ENCODE data around the gene SVIL. TPM values are rescaled to one million over a fixed set of nuclear protein-coding genes. Genes with fewer than 3 reads are reported as not detected.
"Not testable (repeated sequence)": the region's sequence is repeated elsewhere in the genome, so short reads cannot be mapped to it uniquely, and the experiment has no call there.

The SVIL gene
- total RNA-seq, 1 experiment from 2014 or later: 5.7 TPM

- DNase-seq (ENCODE audit: low spot score): not testable (repeated sequence)
These were observed 146.3 kb downstream of the SVIL start for GRCh38 chr10:29488471-29488870.

GRCh38 chr10:29487884-29488266 is 146.9 kb downstream of the SVIL start:
- not testable (repeated sequence) for DNase-seq (ENCODE audit: low spot score)

GRCh38 chr10:29487032-29487883 is 147.5 kb downstream of the SVIL start:
- not testable (repeated sequence) for DNase-seq (ENCODE audit: low spot score)

- no peak for DNase-seq (ENCODE audit: low spot score)
These were observed 148.3 kb downstream of the SVIL start for GRCh38 chr10:29486433-29486832.

GRCh38 chr10:29484677-29485076 is 150.1 kb downstream of the SVIL start:
- DNase-seq (ENCODE audit: low spot score): not testable (repeated sequence)

- no peak for DNase-seq (ENCODE audit: low spot score)
These were observed 152.0 kb downstream of the SVIL start for GRCh38 chr10:29482591-29483431.

- DNase-seq (ENCODE audit: low spot score): no peak
These were observed 152.8 kb downstream of the SVIL start for GRCh38 chr10:29481906-29482440.

GRCh38 chr10:29479981-29480954 is 154.5 kb downstream of the SVIL start:
- no peak for DNase-seq (ENCODE audit: low spot score)

GRCh38 chr10:29479081-29479925 is 155.5 kb downstream of the SVIL start:
- DNase-seq (ENCODE audit: low spot score): no peak

GRCh38 chr10:29473406-29474100 is 161.2 kb downstream of the SVIL start:
- no peak for DNase-seq (ENCODE audit: low spot score)

- no peak for DNase-seq (ENCODE audit: low spot score)
These were observed 161.7 kb downstream of the SVIL start for GRCh38 chr10:29473087-29473356.

- DNase-seq (ENCODE audit: low spot score): no peak
These were observed 162.3 kb downstream of the SVIL start for GRCh38 chr10:29472301-29473086.

- peak; percentile 21 for DNase-seq (ENCODE audit: low spot score)
These were observed 163.3 kb downstream of the SVIL start for GRCh38 chr10:29471544-29471859.

GRCh38 chr10:29470843-29471543 is 163.8 kb downstream of the SVIL start:
- DNase-seq (ENCODE audit: low spot score): no peak

GRCh38 chr10:29470355-29470705 is 164.4 kb downstream of the SVIL start:
- no peak for DNase-seq (ENCODE audit: low spot score)

GRCh38 chr10:29469481-29470354 is 165.1 kb downstream of the SVIL start:
- no peak for DNase-seq (ENCODE audit: low spot score)

- DNase-seq (ENCODE audit: low spot score): no peak
These were observed 169.4 kb downstream of the SVIL start for GRCh38 chr10:29465384-29465783.
